Measurements from ENCODE around the gene NEGR1. TPM values are rescaled to one million over a fixed set of nuclear protein-coding genes. Genes with fewer than 3 reads are reported as not detected.

The NEGR1 gene
- total RNA-seq, 2 donors from 2014 or later: not detected

DNA sequence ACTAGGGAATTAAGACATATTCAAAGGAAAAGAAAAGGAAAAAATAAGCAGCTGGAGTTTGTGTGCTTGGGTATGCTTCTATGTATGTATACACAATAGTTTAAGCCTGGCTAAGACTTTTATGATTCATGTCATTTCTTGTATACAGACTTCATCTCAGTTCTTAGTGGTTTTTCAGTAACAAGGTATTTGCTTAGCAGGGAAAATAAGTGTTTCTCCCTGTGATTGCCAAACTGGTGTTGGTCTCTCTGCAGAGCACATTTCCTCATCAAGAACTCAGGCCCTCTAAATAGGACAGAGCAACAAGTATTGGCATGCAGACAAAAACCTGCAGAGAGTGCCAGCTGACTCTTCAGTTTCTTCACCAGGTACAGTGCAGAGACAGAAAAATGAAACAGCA lies 717.1 kb downstream of the NEGR1 start:
- DNase-seq (ENCODE audit: low spot score in 2 of 2): no peak
- H3K9me3 Mint-ChIP-seq: peaks cover 0 to 4% of the 10 kb centered on the region in 2 donors
- no peak for ATAC-seq
- H3K36me3 Mint-ChIP-seq: no peaks in the 10 kb centered on the region
- H3K27ac Mint-ChIP-seq: no peak overlapping the region

- no peaks in the 10 kb centered on the region for H3K36me3 Mint-ChIP-seq
These were observed 720.0 kb downstream of the NEGR1 start for GRCh38 chr1:71562298-71562697.

GRCh38 chr1:71561729-71562128 lies 720.6 kb downstream of the NEGR1 start:
- Mint-ChIP-seq H3K9me3 (peaks cover 0 to 4% of the 10 kb centered on the region in 2 donors), H3K36me3 (no peaks in the 10 kb centered on the region), H3K27ac (no peak overlapping the region)
- ATAC-seq: no peak
- no peak for DNase-seq (ENCODE audit: low spot score in 2 of 2)

More at GRCh38 chr1:71562298-71562697, 720.0 kb downstream of the NEGR1 start:
- DNase-seq (ENCODE audit: low spot score in 2 of 2): no peak
- no peak for ATAC-seq
- Mint-ChIP-seq H3K27ac (no peak overlapping the region), H3K9me3 (peaks cover 0 to 4% of the 10 kb centered on the region in 2 donors)

DNA sequence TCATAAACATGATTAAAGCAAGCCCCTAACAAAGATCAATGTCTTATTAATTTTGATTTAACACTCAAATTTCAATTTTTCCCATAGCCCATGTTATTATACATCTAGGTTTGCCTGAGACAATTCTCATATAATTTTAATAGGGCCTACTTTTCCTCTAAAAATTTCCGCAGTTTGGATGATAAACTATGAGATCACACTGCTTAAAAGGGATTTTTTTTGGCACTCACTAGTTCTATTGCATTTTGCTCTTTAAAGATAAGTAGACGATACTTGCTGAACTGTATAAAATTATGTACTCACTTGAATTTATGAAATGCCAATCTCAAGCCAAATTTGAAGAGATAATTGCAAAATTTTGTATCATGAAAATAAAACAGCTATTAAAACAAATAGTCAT lies 721.1 kb downstream of the NEGR1 start:
- no peak for ATAC-seq
- Mint-ChIP-seq H3K36me3 (no peaks in the 10 kb centered on the region), H3K9me3 (peaks cover 0 to 4% of the 10 kb centered on the region in 2 donors), H3K27ac (no peak overlapping the region)
- no peak for DNase-seq (ENCODE audit: low spot score in 2 of 2)

GRCh38 chr1:71559880-71560279 lies 722.5 kb downstream of the NEGR1 start:
- no peak for DNase-seq (ENCODE audit: low spot score in 2 of 2)
- peaks cover 0 to 4% of the 10 kb centered on the region in 2 donors for H3K9me3 Mint-ChIP-seq
- no peak overlapping the region for H3K27ac Mint-ChIP-seq

GRCh38 chr1:71557138-71557537 lies 725.2 kb downstream of the NEGR1 start:
- no peak overlapping the region for H3K27ac Mint-ChIP-seq
- ATAC-seq (no peak), DNase-seq (ENCODE audit: low spot score in 2 of 2) (no peak)
- no peaks in the 10 kb centered on the region for H3K9me3 Mint-ChIP-seq
- no peaks in the 10 kb centered on the region for H3K36me3 Mint-ChIP-seq

More at GRCh38 chr1:71559880-71560279, 722.5 kb downstream of the NEGR1 start:
- no peak for ATAC-seq
- H3K36me3 Mint-ChIP-seq: no peaks in the 10 kb centered on the region

DNA sequence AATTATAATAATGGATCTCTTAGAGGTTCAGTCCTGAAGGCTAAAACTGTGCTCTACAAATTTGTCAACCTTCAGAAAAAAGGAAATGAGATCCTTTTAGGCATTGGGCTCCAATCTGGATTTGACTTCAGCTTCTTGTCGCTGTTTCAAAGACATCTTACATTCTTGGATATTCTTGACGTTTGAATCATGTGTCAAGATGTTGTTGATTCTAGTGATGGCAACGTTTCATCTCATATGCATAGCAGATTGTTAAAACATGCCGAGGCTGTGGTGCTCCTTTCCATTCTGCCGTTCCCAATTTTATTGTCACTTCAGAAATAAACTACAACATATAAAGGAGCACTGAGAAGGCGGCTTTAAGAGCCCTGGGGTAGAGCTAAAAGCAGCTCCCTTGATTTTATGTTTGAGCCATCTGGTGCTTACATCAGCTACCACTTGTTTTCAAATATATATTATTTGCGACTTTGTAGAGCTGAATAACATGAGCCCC lies 733.9 kb downstream of the NEGR1 start:
- Mint-ChIP-seq H3K36me3 (no peaks in the 10 kb centered on the region), H3K9me3 (peaks cover 5 to 9% of the 10 kb centered on the region in 2 donors), H3K27ac (no peak overlapping the region)
- DNase-seq (ENCODE audit: low spot score in 2 of 2): no peak
- ATAC-seq: no peak

GRCh38 chr1:71542155-71542554 lies 740.2 kb downstream of the NEGR1 start:
- Mint-ChIP-seq H3K27ac (no peak overlapping the region), H3K36me3 (no peaks in the 10 kb centered on the region), H3K9me3 (peaks cover under 1 to 1% of the 10 kb centered on the region in 2 donors)
- no peak for DNase-seq (ENCODE audit: low spot score in 2 of 2)
- ATAC-seq: no peak

DNA sequence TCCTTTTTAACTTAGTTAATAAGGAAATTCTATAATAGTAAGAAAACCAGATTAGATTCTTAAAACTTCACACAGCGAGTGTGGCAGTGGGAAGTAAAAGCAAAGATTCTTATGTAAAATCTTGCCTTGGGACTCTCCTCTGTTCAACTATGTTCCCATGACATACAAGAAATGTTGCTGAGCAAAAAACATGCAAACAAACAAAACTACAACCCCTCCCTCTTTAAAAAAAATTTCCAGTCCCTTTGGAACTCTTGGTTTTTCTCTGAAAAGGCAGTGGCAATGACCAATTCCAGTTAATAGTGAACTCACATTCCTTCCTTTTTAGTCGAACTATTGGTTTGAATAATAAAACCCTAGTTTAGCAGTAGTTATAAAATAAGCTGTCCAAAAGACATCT lies 748.4 kb downstream of the NEGR1 start:
- DNase-seq (ENCODE audit: low spot score in 2 of 2) (no peak), ATAC-seq (no peak)
- H3K36me3 Mint-ChIP-seq: no peaks in the 10 kb centered on the region
- no peak overlapping the region for H3K27ac Mint-ChIP-seq
- peaks cover 0 to 9% of the 10 kb centered on the region in 2 donors for H3K9me3 Mint-ChIP-seq

GRCh38 chr1:71532343-71532742 lies 750.0 kb downstream of the NEGR1 start:
- no peak overlapping the region for H3K27ac Mint-ChIP-seq
- no peaks in the 10 kb centered on the region for H3K36me3 Mint-ChIP-seq
- ATAC-seq: no peak
- DNase-seq (ENCODE audit: low spot score in 2 of 2): no peak
- H3K9me3 Mint-ChIP-seq: peaks cover 0 to 9% of the 10 kb centered on the region in 2 donors

- no peak overlapping the region for H3K27ac Mint-ChIP-seq
- H3K9me3 Mint-ChIP-seq: no peaks in the 10 kb centered on the region
- H3K36me3 Mint-ChIP-seq: no peaks in the 10 kb centered on the region
- ATAC-seq (no peak), DNase-seq (ENCODE audit: low spot score in 2 of 2) (no peak)
These were observed 755.5 kb downstream of the NEGR1 start for GRCh38 chr1:71526824-71527223.

DNA sequence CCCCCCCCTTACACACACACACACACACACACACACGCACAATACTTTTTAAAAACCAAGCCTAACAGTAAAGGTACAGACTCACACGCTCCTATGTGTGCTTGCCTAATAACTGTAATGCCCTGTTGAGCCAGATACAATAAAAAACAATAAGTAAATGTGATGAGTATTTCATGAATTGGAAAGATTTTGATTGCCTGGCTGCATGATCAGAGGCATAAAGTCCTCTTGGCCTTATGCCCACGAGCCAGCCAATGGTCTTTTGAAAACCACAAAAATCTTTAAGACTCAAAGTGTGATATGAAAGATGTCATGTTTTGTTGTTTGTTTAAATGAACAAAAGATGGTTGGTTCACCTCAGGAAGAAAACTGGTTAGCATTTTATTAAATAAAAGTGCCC lies 759.6 kb downstream of the NEGR1 start:
- ATAC-seq (no peak), DNase-seq (ENCODE audit: low spot score in 2 of 2) (no peak)
- no peaks in the 10 kb centered on the region for H3K36me3 Mint-ChIP-seq
- no peak overlapping the region for H3K27ac Mint-ChIP-seq
- H3K9me3 Mint-ChIP-seq: no peaks in the 10 kb centered on the region

DNA sequence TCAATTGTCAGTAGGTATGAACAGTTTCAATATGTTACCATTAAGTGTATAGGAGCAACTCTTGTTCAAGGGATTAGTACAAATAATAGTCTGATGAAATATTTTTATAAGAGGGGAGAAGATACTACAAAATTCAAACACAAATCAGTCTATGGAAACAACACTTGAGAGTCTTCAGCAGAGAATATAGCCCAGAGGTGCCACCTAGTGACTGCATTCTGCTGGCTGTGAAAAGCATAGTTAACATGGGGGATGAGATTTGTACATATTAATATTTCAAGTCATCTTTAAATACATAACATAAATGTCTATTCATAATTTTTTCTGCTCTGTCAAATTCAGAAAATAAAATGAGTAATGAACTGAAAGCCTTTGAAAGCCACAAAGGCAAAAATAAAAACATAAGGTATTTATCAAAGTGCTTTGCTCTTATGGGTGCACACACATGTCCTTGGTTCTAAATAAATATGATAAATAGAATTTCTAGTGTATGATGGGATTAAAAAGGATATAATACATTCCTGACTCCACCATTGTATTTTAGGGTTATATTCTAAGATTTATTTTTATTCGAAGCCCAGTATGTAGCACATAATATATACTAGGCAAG lies 760.6 kb downstream of the NEGR1 start:
- DNase-seq (ENCODE audit: low spot score in 2 of 2) (no peak), ATAC-seq (no peak)
- H3K27ac Mint-ChIP-seq: no peak overlapping the region
- no peaks in the 10 kb centered on the region for H3K9me3 Mint-ChIP-seq
- H3K36me3 Mint-ChIP-seq: no peaks in the 10 kb centered on the region

GRCh38 chr1:71511505-71511904 lies 770.8 kb downstream of the NEGR1 start:
- no peak overlapping the region for H3K27ac Mint-ChIP-seq
- ATAC-seq (no peak), DNase-seq (ENCODE audit: low spot score in 2 of 2) (no peak)
- H3K36me3 Mint-ChIP-seq: no peaks in the 10 kb centered on the region
- H3K9me3 Mint-ChIP-seq: peaks cover 2 to 5% of the 10 kb centered on the region in 2 donors

DNA sequence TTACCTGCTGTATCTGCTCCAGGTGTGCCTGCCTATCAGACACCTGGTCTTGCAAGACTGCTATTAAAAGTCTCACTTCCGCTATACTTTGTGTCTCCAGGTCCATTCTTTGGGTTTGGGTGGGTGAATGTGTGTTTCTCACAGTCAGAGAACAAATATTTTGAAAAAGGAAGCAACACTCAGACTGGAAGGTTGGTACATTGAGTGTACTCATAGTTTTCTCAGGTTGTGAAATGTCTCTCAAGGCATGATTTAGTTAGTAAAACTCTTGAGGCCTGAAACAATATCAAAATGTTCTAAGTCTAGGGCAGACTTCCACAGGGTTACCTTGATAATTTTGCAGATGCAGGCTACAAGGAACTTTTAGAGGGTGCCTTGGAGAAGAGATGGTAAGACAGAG lies 771.6 kb downstream of the NEGR1 start:
- Mint-ChIP-seq H3K9me3 (peaks cover 2 to 5% of the 10 kb centered on the region in 2 donors), H3K36me3 (no peaks in the 10 kb centered on the region), H3K27ac (no peak overlapping the region)
- ATAC-seq: no peak
- DNase-seq (ENCODE audit: low spot score in 2 of 2): no peak

DNA sequence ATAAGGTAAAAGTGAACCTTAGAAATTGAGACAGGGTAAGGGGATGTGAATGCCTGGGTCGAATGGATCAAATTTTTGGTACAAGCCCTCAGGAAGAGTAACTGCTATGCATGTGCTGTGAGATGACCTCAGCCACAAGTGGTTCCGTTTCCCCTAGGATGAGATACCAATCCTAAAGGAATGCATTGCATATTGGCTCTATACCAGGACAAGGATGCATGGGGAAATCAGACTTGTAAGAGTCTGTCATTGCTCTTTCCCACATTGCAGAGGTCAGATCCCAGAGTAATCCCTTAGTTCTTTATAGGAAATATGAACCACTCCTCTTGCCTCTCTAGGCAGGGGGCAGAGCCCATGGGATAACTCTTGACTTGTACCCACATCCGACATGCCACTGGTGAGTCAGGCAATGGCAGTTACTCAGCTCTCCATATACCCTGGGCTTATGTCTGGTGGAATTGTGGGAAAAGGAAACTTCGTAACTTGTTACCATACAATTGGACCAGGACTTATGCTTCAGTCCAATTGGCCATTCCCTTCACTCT lies 773.2 kb downstream of the NEGR1 start:
- Mint-ChIP-seq H3K27ac (no peak overlapping the region), H3K9me3 (peaks cover 2 to 5% of the 10 kb centered on the region in 2 donors)
- ATAC-seq: no peak

GRCh38 chr1:71502006-71502405 lies 780.3 kb downstream of the NEGR1 start:
- ATAC-seq (no peak), DNase-seq (ENCODE audit: low spot score in 2 of 2) (no peak)
- no peaks in the 10 kb centered on the region for H3K36me3 Mint-ChIP-seq
- peaks cover 5 to 14% of the 10 kb centered on the region in 2 donors for H3K9me3 Mint-ChIP-seq
- H3K27ac Mint-ChIP-seq: no peak overlapping the region

More for the DNA sequence above, 773.2 kb downstream of the NEGR1 start:
- DNase-seq (ENCODE audit: low spot score in 2 of 2): no peak
- H3K36me3 Mint-ChIP-seq: no peaks in the 10 kb centered on the region

DNA sequence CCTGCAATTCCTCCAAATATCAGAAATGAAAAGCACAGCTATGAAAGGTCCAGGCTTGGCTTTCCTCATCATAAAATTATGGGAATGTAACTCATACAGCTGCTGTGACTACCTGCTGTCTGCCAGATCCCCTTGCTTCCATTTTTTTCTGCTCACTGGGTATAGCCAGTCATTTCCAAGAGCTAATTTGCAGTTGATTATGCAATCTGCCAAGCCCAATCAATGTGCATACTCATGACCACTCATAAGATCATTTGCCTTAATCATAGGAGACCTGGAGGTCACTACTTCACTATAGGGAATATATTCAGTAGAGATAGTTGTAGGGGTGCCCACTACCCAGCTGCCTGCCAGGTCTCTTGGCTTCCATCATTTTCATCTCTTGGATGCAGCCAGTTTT lies 783.8 kb downstream of the NEGR1 start:
- H3K9me3 Mint-ChIP-seq: peaks cover 10 to 15% of the 10 kb centered on the region in 2 donors
- no peaks in the 10 kb centered on the region for H3K36me3 Mint-ChIP-seq
- no peak overlapping the region for H3K27ac Mint-ChIP-seq
- no peak for DNase-seq (ENCODE audit: low spot score in 2 of 2)
- ATAC-seq: no peak
